Measurements from ENCODE around the gene RIF1. TPM values are rescaled to one million over a fixed set of nuclear protein-coding genes. Genes with fewer than 3 reads are reported as not detected.

The RIF1 gene
- total and polyA plus RNA-seq, 4 donors = 2.3 to 49.1 (median 21.9) TPM

GRCh38 chr2:151520976-151521375 lies 111.3 kb downstream of the RIF1 start:
- intact Hi-C loops (cut with DNase I) = no loop called here
- WGBS, 2 donors = 75 to 80% methylated on average over 1 of the region's 1 CpG

GRCh38 chr2:151522556-151522955 lies 112.9 kb downstream of the RIF1 start:
- WGBS, 2 donors = 89 to 92% methylated on average over 7 of the region's 7 CpGs
- Histone ChIP-seq H3K36me3 (ENCODE audit: control insufficient read depth in 1 of 2, insufficient read depth in 2 of 2, low read length in 1 of 2) (peaks cover 0 to 2% of the 10 kb centered on the region in 2 donors), H3K9me3 (ENCODE audit: control insufficient read depth, low read length) (no peaks in the 10 kb centered on the region), H3K4me3 (ENCODE audit: low read length in 2 of 2) (no peak overlapping the region), H3K27me3 (ENCODE audit: control insufficient read depth in 1 of 2, insufficient read depth in 2 of 2, low read length in 1 of 2) (no peaks in the 10 kb centered on the region), H3K4me1 (ENCODE audit: control insufficient read depth in 1 of 2, insufficient read depth in 2 of 2, low read length in 2 of 2) (no peaks in the 10 kb centered on the region), H3K27ac (ENCODE audit: low read depth in 1 of 2, low read length in 2 of 2) (no peak overlapping the region)
- ATAC-seq (ENCODE audit: low FRiP score) (no peak), DNase-seq (no peak)
- intact Hi-C loops (cut with DNase I) = no loop called here

More at GRCh38 chr2:151520976-151521375, 111.3 kb downstream of the RIF1 start:
- DNase-seq = no peak
- Histone ChIP-seq H3K36me3 (ENCODE audit: control insufficient read depth in 1 of 2, insufficient read depth in 2 of 2, low read length in 1 of 2) (peaks cover 0 to 2% of the 10 kb centered on the region in 2 donors), H3K4me1 (ENCODE audit: control insufficient read depth in 1 of 2, insufficient read depth in 2 of 2, low read length in 2 of 2) (no peaks in the 10 kb centered on the region), H3K27ac (ENCODE audit: low read depth in 1 of 2, low read length in 2 of 2) (no peak overlapping the region), H3K4me3 (ENCODE audit: low read length in 2 of 2) (no peak overlapping the region), H3K27me3 (ENCODE audit: control insufficient read depth in 1 of 2, insufficient read depth in 2 of 2, low read length in 1 of 2) (no peaks in the 10 kb centered on the region), H3K9me3 (ENCODE audit: control insufficient read depth, low read length) (no peaks in the 10 kb centered on the region)
- ATAC-seq (ENCODE audit: low FRiP score) = no peak

GRCh38 chr2:151523850-151524249 lies 114.1 kb downstream of the RIF1 start:
- intact Hi-C loops (cut with DNase I) = no loop called here
- DNase-seq (no peak), ATAC-seq (ENCODE audit: low FRiP score) (no peak)
- Histone ChIP-seq H3K27ac (ENCODE audit: low read depth in 1 of 2, low read length in 2 of 2) (no peak overlapping the region), H3K4me1 (ENCODE audit: control insufficient read depth in 1 of 2, insufficient read depth in 2 of 2, low read length in 2 of 2) (no peaks in the 10 kb centered on the region), H3K9me3 (ENCODE audit: control insufficient read depth, low read length) (no peaks in the 10 kb centered on the region), H3K4me3 (ENCODE audit: low read length in 2 of 2) (no peak overlapping the region), H3K27me3 (ENCODE audit: control insufficient read depth in 1 of 2, insufficient read depth in 2 of 2, low read length in 1 of 2) (no peaks in the 10 kb centered on the region), H3K36me3 (ENCODE audit: control insufficient read depth in 1 of 2, insufficient read depth in 2 of 2, low read length in 1 of 2) (peaks cover 2 to 3% of the 10 kb centered on the region in 2 donors)
- WGBS, 2 donors = 80 to 85% methylated on average over 3 of the region's 3 CpGs

- Histone ChIP-seq H3K36me3 (ENCODE audit: control insufficient read depth in 1 of 2, insufficient read depth in 2 of 2, low read length in 1 of 2) (peaks cover 2 to 4% of the 10 kb centered on the region in 2 donors), H3K4me1 (ENCODE audit: control insufficient read depth in 1 of 2, insufficient read depth in 2 of 2, low read length in 2 of 2) (no peaks in the 10 kb centered on the region), H3K27ac (ENCODE audit: low read depth in 1 of 2, low read length in 2 of 2) (no peak overlapping the region), H3K9me3 (ENCODE audit: control insufficient read depth, low read length) (no peaks in the 10 kb centered on the region), H3K4me3 (ENCODE audit: low read length in 2 of 2) (no peak overlapping the region), H3K27me3 (ENCODE audit: control insufficient read depth in 1 of 2, insufficient read depth in 2 of 2, low read length in 1 of 2) (no peaks in the 10 kb centered on the region)
- ATAC-seq (ENCODE audit: low FRiP score) = no peak
- DNase-seq = no peak
- 87 to 89% methylated on average over 9 of the region's 9 CpGs for WGBS, 2 donors
- intact Hi-C loops (cut with DNase I) = no loop called here
Measured at GRCh38 chr2:151525821-151526373, 116.2 kb downstream of the RIF1 start.

- no peak for DNase-seq
- Histone ChIP-seq H3K4me3 (ENCODE audit: low read length in 2 of 2) (no peak overlapping the region), H3K4me1 (ENCODE audit: control insufficient read depth in 1 of 2, insufficient read depth in 2 of 2, low read length in 2 of 2) (no peaks in the 10 kb centered on the region), H3K27me3 (ENCODE audit: control insufficient read depth in 1 of 2, insufficient read depth in 2 of 2, low read length in 1 of 2) (no peaks in the 10 kb centered on the region), H3K9me3 (ENCODE audit: control insufficient read depth, low read length) (no peaks in the 10 kb centered on the region), H3K27ac (ENCODE audit: low read depth in 1 of 2, low read length in 2 of 2) (no peak overlapping the region), H3K36me3 (ENCODE audit: control insufficient read depth in 1 of 2, insufficient read depth in 2 of 2, low read length in 1 of 2) (peaks cover 2 to 4% of the 10 kb centered on the region in 2 donors)
- ATAC-seq (ENCODE audit: low FRiP score) = no peak
- 92% methylated on average over 6 of the region's 6 CpGs for WGBS, 2 donors
- intact Hi-C loops (cut with DNase I) = no loop called here
Measured at GRCh38 chr2:151526572-151527090, 116.9 kb downstream of the RIF1 start.

Small RNA genes lying within 50 kb of the gene (microRNA-seq; reads per million reads assigned to microRNA genes)
- gene MIR4773-1 (0 reads per million in 2 donors), gene MIR4773-2 (0 reads per million in 2 donors)

Other genes starting within 250 kb of the RIF1 start
- gene RBM43, start 148.0 kb upstream of the RIF1 start, total RNA-seq = 10 to 100 TPM in 1 of 2 donors, 1 to 10 TPM in 1; 3.7 to 11.7 TPM
- 10 to 100 TPM in 1 of 2 donors, 1 to 10 TPM in 1; 4.8 to 10.1 TPM for gene RBM43, start 148.0 kb upstream of the RIF1 start, polyA plus RNA-seq
- 10 to 100 TPM; 10.1 to 13.6 TPM for gene NMI, start 120.2 kb upstream of the RIF1 start, total RNA-seq
- 10 to 100 TPM; 10.2 to 24.9 TPM for gene NMI, start 120.2 kb upstream of the RIF1 start, polyA plus RNA-seq
- gene TNFAIP6, start 52.3 kb upstream of the RIF1 start, total RNA-seq = 1 to 10 TPM; 3.6 to 5.2 TPM
- gene TNFAIP6, start 52.3 kb upstream of the RIF1 start, polyA plus RNA-seq = 1 to 10 TPM in 1 of 2 donors, under 1 TPM in 1; 0.75 to 2.9 TPM